ENCODE measurements around the gene SNRPD2.

SNRPD2 gene

GRCh38 chr19:45691516-45692186 is at the start of gene SNRPD2:
SNRPD2 (minus strand) TSS chr19:45691953; CDS start chr19:45691888, 65 bp downstream.
- TF ChIP-seq, protein P1, sequence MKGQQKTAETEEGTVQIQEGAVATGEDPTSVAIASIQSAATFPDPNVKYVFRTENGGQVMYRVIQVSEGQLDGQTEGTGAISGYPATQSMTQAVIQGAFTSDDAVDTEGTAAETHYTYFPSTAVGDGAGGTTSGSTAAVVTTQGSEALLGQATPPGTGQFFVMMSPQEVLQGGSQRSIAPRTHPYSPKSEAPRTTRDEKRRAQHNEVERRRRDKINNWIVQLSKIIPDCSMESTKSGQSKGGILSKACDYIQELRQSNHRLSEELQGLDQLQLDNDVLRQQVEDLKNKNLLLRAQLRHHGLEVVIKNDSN (IDR thresholded peaks at IDR 0.05) = peak; percentile 63; the same call in 1 of the 2 replicates
- TF ChIP-seq MAX (IDR thresholded peaks at IDR 0.05) (peak; percentile 89), RAD21 (IDR thresholded peaks at IDR 0.05; ENCODE audit: low read depth) (no peak), TAF1 (IDR thresholded peaks at IDR 0.05; ENCODE audit: low read depth) (peak; percentile 92), EGR1 (IDR thresholded peaks at IDR 0.05) (no peak; the same call in 1 of the 2 replicates), NFIC (IDR thresholded peaks at IDR 0.05) (no peak), TCF12 (IDR thresholded peaks at IDR 0.05; ENCODE audit: low read depth) (0 out of 2 replicates have a peak, but pooled peaks have one; percentile 34), YY1 (IDR thresholded peaks at IDR 0.05; ENCODE audit: low read depth) (peak; percentile 52; the same call in 1 of the 2 replicates), REST (IDR thresholded peaks at IDR 0.05; ENCODE audit: low read depth) (no peak)

DNA sequence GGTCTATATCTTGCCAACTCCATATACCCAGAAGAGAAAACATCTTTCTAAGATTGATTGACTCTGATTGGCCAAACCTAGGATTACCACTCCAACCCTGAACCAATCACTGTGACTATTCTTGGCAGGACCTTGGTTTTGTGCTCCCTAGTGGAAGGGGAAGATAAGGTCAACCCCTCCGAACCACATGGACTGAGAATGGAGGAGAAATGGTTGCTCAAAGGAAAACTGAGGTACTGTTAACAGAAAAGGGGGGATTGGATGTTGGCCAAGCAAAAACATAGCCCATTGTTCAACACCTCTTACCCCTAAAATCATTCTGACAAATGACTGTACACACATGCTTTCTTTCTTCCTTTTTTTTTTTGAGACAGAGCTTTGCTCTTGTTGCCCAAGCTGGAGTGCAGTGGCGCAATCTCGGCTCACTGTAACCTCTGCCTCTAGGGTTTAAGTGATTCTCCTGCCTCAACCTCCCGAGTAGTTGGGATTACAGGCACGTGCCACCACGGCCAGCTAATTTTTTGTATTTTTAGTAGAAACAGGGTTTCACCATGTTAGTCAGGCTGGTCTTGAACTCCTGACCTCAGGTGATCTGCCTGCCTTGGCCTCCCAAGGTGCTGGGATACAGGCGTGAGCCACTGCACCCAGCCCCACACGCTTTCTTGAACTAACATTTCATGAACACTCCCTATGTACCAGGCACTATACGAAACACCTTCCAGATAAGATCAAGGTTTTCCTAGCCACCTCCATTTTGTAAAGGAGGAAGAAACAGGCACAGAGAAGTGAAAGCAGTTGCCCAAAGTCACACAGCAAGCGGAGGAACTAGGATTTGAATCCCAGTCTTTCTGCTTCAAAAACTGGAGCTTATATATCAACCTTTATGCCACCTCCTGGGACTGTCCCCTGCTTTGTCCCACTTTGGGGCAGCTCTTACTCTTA is 48.0 kb upstream of the SNRPD2 start:
- TF ChIP-seq CEBPB (IDR thresholded peaks at IDR 0.05) = no peak
- no peak for TF ChIP-seq FOXM1 (IDR thresholded peaks at IDR 0.05; ENCODE audit: borderline replicate concordance, low read depth)
- TF ChIP-seq, protein P1 (IDR thresholded peaks at IDR 0.05) = no peak
- no peak for TF ChIP-seq YY1 (IDR thresholded peaks at IDR 0.05; ENCODE audit: low read depth)
- TF ChIP-seq CREB1 (IDR thresholded peaks at IDR 0.05; ENCODE audit: low read depth) = no peak
- TF ChIP-seq RAD21 (IDR thresholded peaks at IDR 0.05; ENCODE audit: low read depth) = no peak
- no peak for TF ChIP-seq EGR1 (IDR thresholded peaks at IDR 0.05)
- TF ChIP-seq EP300 (IDR thresholded peaks at IDR 0.05; ENCODE audit: borderline replicate concordance) = no peak
- TF ChIP-seq TAF1 (IDR thresholded peaks at IDR 0.05; ENCODE audit: low read depth) = no peak
- no peak for TF ChIP-seq ZBTB7A (IDR thresholded peaks at IDR 0.05; ENCODE audit: low read depth)
- TF ChIP-seq NFIC (IDR thresholded peaks at IDR 0.05) = no peak
- no peak for TF ChIP-seq REST (IDR thresholded peaks at IDR 0.05; ENCODE audit: low read depth)
- no peak for TF ChIP-seq TEAD4 (IDR thresholded peaks at IDR 0.05)
- no peak for TF ChIP-seq MAX (IDR thresholded peaks at IDR 0.05)

DNA sequence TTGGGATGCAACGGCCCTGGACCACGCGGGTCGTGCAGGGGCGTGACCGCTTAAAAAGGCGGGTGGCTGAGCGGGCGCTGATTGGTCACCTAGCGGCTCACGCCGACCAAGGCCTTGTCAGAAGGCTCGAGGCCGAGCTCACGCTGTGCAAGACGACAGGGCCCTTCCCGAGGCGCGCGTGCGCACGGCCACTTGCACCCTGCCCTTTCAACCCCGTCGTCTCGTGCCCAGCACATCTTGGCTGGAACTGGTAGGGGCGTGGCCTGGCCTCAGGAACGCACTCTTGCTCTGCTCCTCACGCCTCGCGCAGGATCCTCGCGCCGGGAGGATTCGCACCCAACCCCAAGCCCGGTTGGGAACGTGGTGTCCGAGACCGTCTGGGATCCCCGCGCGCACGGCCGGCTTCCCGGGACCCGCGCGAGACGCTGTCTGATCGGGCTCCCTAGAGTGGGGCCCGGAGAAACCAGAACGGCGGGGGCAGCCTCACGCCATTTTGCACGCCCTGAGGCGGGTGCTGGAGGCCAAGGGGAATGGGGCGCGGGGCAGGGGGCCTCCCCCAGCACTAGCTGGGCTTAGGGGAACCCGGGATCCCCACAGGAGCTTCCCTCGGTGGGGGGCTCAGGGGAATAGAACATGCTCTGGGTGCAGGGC is 41.5 kb upstream of the SNRPD2 start, which contains the start of gene MEIOSIN:
MEIOSIN (plus strand) TSS at position 280 of the 651 bp plus-strand sequence. CDS start 1,938 bp downstream, outside the sequence.
- no peak for TF ChIP-seq EP300 (IDR thresholded peaks at IDR 0.05; ENCODE audit: borderline replicate concordance)
- no peak for TF ChIP-seq TCF12 (IDR thresholded peaks at IDR 0.05; ENCODE audit: low read depth)
- no peak for TF ChIP-seq ZBTB7A (IDR thresholded peaks at IDR 0.05; ENCODE audit: low read depth)
- no peak for TF ChIP-seq EGR1 (IDR thresholded peaks at IDR 0.05)
- no peak for TF ChIP-seq NFIC (IDR thresholded peaks at IDR 0.05)
- TF ChIP-seq FOXM1 (IDR thresholded peaks at IDR 0.05; ENCODE audit: borderline replicate concordance, low read depth) = no peak
- no peak for TF ChIP-seq MAX (IDR thresholded peaks at IDR 0.05)

GRCh38 chr19:45730368-45731288 is 38.9 kb upstream of the SNRPD2 start, which contains the start of gene FBXO46:
FBXO46 (minus strand) TSS chr19:45730896; CDS start chr19:45713495, 17,401 bp downstream.
- peak; percentile 89 for TF ChIP-seq YY1 (IDR thresholded peaks at IDR 0.05; ENCODE audit: low read depth)
- 0 out of 2 replicates have a peak, but pooled peaks have one; percentile 60 for TF ChIP-seq ZBTB7A (IDR thresholded peaks at IDR 0.05; ENCODE audit: low read depth)
- TF ChIP-seq, protein P1 (IDR thresholded peaks at IDR 0.05) = peak; percentile 19; the same call in 1 of the 2 replicates
- no peak for TF ChIP-seq RAD21 (IDR thresholded peaks at IDR 0.05; ENCODE audit: low read depth)
- peak; percentile 66 for TF ChIP-seq TAF1 (IDR thresholded peaks at IDR 0.05; ENCODE audit: low read depth)
- TF ChIP-seq EGR1 (IDR thresholded peaks at IDR 0.05) = no peak
- TF ChIP-seq EP300 (IDR thresholded peaks at IDR 0.05; ENCODE audit: borderline replicate concordance) = 0 out of 2 replicates have a peak, but pooled peaks have one; percentile 11
- no peak for TF ChIP-seq TEAD4 (IDR thresholded peaks at IDR 0.05)
- peak; percentile 57; the same call in 1 of the 2 replicates for TF ChIP-seq TCF12 (IDR thresholded peaks at IDR 0.05; ENCODE audit: low read depth)
- TF ChIP-seq REST (IDR thresholded peaks at IDR 0.05; ENCODE audit: low read depth) = no peak
- peak; percentile 72 for TF ChIP-seq NFIC (IDR thresholded peaks at IDR 0.05)
- no peak for TF ChIP-seq CEBPB (IDR thresholded peaks at IDR 0.05)
- no peak for TF ChIP-seq FOXM1 (IDR thresholded peaks at IDR 0.05; ENCODE audit: borderline replicate concordance, low read depth)
- TF ChIP-seq MAX (IDR thresholded peaks at IDR 0.05) = peak; percentile 30; the same call in 1 of the 2 replicates
- 0 out of 2 replicates have a peak, but pooled peaks have one; percentile 28 for TF ChIP-seq CREB1 (IDR thresholded peaks at IDR 0.05; ENCODE audit: low read depth)

All from Ishikawa (cell line).